ENCODE data around the gene CLEC1A. TPM values are rescaled to one million over a fixed set of nuclear protein-coding genes. Genes with fewer than 3 reads are reported as not detected.

Gene CLEC1A
- polyA plus RNA-seq, 1 of the 3 experiments (the other 2 are of a cell fraction): not detected

GRCh38 chr12:10101042-10101579, 2.3 kb upstream of the CLEC1A start:
- H3K4me1 ChIP-seq (ENCODE audit: control insufficient read depth in 1 of 2, insufficient read depth in 2 of 2, low read depth in 1 of 2, low read length in 1 of 2): peaks cover 0 to 6% of the 10 kb centered on the region in 2 experiments; a peak in 1 of 4 replicates
- POLR2A ChIA-PET: no interaction called here
- H3K4me3 ChIP-seq (ENCODE audit: low read depth in 2 of 2, low read length in 1 of 2): no peak overlapping the region
- no peak overlapping the region for H3K4me2 ChIP-seq
- H3K9ac ChIP-seq: no peak overlapping the region
- CTCF ChIA-PET: interaction anchor here (1.0 kb wide), 1 partner anchor 10 kb away, joined by 4 read pairs; no protein-coding TSS in a partner anchor
- H3F3A ChIP-seq (replicated peaks; ENCODE audit: insufficient read depth): no peaks in the 10 kb centered on the region
- H3K27me3 ChIP-seq (ENCODE audit: insufficient read depth): no peaks in the 10 kb centered on the region; the same call in 1 of the 2 replicates
- H3K36me3 ChIP-seq (replicated peaks in 1 of 2; ENCODE audit: control insufficient read depth in 1 of 2, insufficient read depth in 2 of 2, low read length in 1 of 2): no peaks in the 10 kb centered on the region
- no peaks in the 10 kb centered on the region for H3K79me2 ChIP-seq (ENCODE audit: insufficient read depth)
- no peaks in the 10 kb centered on the region for H3K9me2 ChIP-seq
- no peak overlapping the region for H3K27ac ChIP-seq (ENCODE audit: low read depth in 2 of 2, low read length in 1 of 2)
- H4K20me1 ChIP-seq (ENCODE audit: insufficient read depth): no peaks in the 10 kb centered on the region
- no peak for TF ChIP-seq REST (IDR thresholded peaks at IDR 0.05; ENCODE audit: low read depth, low read length)
- WGBS (ENCODE audit: low lambda C conversion rate): 16% methylated on average over 4 of the region's 5 CpGs
- DNase-seq: peak; percentile 14
- no peaks in the 10 kb centered on the region for H3K9me3 ChIP-seq
- H2AFZ ChIP-seq (ENCODE audit: low read depth): no peak overlapping the region

- CTCF ChIA-PET: no interaction called here
- POLR2A ChIA-PET: no interaction called here
- 0% methylated on average over 3 of the region's 3 CpGs for WGBS (ENCODE audit: low lambda C conversion rate)
Observed at GRCh38 chr12:10097521-10097920, 1.3 kb downstream of the CLEC1A start.

More at GRCh38 chr12:10097521-10097920, 1.3 kb downstream of the CLEC1A start:
- DNase-seq: no peak
- TF ChIP-seq GABPA (IDR thresholded peaks at IDR 0.05; ENCODE audit: low read depth): no peak
- no peak for TF ChIP-seq ZBTB33 (IDR thresholded peaks at IDR 0.05; ENCODE audit: borderline replicate concordance, low read depth)
- TF ChIP-seq EZH2phosphoT487 (IDR thresholded peaks at IDR 0.05; ENCODE audit: borderline replicate concordance, low read depth): no peak
- TF ChIP-seq GATA2 (CRISPR knock-in tag; IDR thresholded peaks at IDR 0.05): no peak
- TF ChIP-seq SIN3A (IDR thresholded peaks at IDR 0.05; ENCODE audit: borderline replicate concordance, low read depth, low read length): no peak
- no peak for TF ChIP-seq RXRA (IDR thresholded peaks at IDR 0.05; ENCODE audit: borderline replicate concordance, low read depth)
- no peak for TF ChIP-seq RCOR1 (IDR thresholded peaks at IDR 0.05; ENCODE audit: low read length)
- no peak for TF ChIP-seq YY1 (IDR thresholded peaks at IDR 0.05; ENCODE audit: low read depth)
- peaks cover 0 to 6% of the 10 kb centered on the region in 2 experiments; a peak in 1 of 4 replicates for H3K4me1 ChIP-seq (ENCODE audit: control insufficient read depth in 1 of 2, insufficient read depth in 2 of 2, low read depth in 1 of 2, low read length in 1 of 2)
- no peaks in the 10 kb centered on the region; the same call in 1 of the 2 replicates for H3K27me3 ChIP-seq (ENCODE audit: insufficient read depth)
- H3K9ac ChIP-seq: no peak overlapping the region
- no peak overlapping the region for H3K27ac ChIP-seq (ENCODE audit: low read depth in 2 of 2, low read length in 1 of 2)
- no peak overlapping the region for H2AFZ ChIP-seq (ENCODE audit: low read depth)
- H3K4me3 ChIP-seq (ENCODE audit: low read depth in 2 of 2, low read length in 1 of 2): no peak overlapping the region
- H3K36me3 ChIP-seq (replicated peaks in 1 of 2; ENCODE audit: control insufficient read depth in 1 of 2, insufficient read depth in 2 of 2, low read length in 1 of 2): no peaks in the 10 kb centered on the region
- no peaks in the 10 kb centered on the region for H3K79me2 ChIP-seq (ENCODE audit: insufficient read depth)
- H3K9me3 ChIP-seq: no peaks in the 10 kb centered on the region
- no peak overlapping the region for H3K4me2 ChIP-seq
- H4K20me1 ChIP-seq (ENCODE audit: insufficient read depth): no peaks in the 10 kb centered on the region
- no peaks in the 10 kb centered on the region for H3K9me2 ChIP-seq
- H3F3A ChIP-seq (replicated peaks; ENCODE audit: insufficient read depth): no peaks in the 10 kb centered on the region
